ENCODE results near the gene GTPBP4.

The GTPBP4 gene

DNA sequence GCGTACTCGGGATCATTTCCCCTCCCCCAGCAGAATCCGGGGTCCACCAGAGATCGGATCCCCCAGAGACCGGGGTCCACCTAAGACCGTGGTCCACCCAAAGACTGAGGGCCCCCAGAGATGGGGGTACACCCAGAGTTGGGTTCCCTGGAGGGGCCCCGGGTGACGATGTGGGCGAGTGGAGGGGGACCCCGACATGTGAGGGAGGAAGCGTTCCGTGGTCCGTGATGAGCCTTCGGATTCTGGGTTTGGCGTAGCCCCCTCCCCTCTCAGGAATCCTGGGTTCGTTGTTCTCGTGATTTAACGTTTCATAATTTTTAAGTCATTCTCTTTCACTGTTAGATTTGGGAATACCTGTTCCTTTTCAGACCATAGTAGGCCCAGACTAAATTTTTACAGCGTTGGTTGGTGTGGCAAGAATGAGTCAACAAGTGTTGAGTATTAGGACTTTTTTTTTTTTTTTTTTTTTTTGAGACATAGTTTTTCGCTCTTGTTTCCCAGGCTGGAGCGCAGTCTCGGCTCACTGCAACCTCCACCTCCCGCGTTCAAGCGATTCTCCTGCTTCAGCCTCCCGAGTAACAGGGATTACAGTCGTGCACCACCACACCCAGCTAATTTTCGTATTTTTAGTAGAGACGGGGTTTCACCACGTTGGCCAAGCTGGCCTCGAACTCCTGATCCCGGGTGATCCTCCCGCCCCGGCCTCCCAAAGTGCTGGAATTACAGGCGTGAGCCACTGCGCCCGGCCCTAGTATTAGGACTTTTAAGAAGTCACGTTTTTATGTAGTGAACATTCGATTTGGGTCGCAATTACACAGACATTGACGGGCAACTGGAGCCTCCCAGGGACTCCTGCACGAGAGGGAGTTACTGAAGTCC lies 672 bp downstream of the GTPBP4 start:
- Histone ChIP-seq H2AFZ (ENCODE audit: low read depth, low read length) (0 out of 2 replicates have a peak overlapping the region, but pooled peaks have one; percentile 49), H3K9me3 (ENCODE audit: insufficient read depth, low read length) (no peaks in the 10 kb centered on the region), H3K27ac (ENCODE audit: low read length) (peak overlapping the region; percentile 71), H4K20me1 (ENCODE audit: insufficient read depth, low read length) (peaks cover 15% of the 10 kb centered on the region), H3K4me2 (ENCODE audit: low read length) (peak overlapping the region; percentile 88), H3K4me1 (ENCODE audit: low read length) (peaks cover 33% of the 10 kb centered on the region), H3K9ac (ENCODE audit: low read length) (peak overlapping the region; percentile 98), H3K4me3 (ENCODE audit: low read length) (peak overlapping the region; percentile 100), H3K36me3 (replicated peaks; ENCODE audit: low read depth, low read length) (peaks cover 19% of the 10 kb centered on the region), H3K27me3 (ENCODE audit: low read depth, low read length) (no peaks in the 10 kb centered on the region), H3K79me2 (ENCODE audit: low read length) (peaks cover 68% of the 10 kb centered on the region)
- TF ChIP-seq EZH2phosphoT487 (IDR thresholded peaks at IDR 0.05; ENCODE audit: low read depth), result no peak

DNA sequence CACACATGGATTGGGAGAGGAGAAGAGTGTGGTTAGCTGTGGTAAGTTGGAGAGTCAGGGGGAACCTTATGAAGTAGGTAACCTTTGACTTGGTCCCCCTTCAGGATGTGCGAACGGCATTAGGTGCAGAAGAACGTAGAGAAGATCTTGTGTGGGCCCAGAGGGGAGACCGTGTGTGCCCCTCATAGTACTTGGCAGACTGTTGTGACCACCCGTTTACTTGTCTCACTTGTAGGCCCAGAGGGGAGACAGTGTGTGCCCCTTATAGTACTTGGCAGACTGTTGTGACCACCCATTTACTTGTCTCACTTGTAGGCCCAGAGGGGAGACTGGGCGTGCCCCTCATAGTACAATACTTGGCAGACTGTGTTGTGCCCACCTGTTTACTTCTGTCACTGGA lies 2.6 kb downstream of the GTPBP4 start:
- peaks cover 83% of the 10 kb centered on the region for H3K79me2 ChIP-seq (ENCODE audit: low read length)
- peaks cover 26% of the 10 kb centered on the region for H3K36me3 ChIP-seq (replicated peaks; ENCODE audit: low read depth, low read length)
- no peak overlapping the region for H3K27ac ChIP-seq (ENCODE audit: low read length)

DNA sequence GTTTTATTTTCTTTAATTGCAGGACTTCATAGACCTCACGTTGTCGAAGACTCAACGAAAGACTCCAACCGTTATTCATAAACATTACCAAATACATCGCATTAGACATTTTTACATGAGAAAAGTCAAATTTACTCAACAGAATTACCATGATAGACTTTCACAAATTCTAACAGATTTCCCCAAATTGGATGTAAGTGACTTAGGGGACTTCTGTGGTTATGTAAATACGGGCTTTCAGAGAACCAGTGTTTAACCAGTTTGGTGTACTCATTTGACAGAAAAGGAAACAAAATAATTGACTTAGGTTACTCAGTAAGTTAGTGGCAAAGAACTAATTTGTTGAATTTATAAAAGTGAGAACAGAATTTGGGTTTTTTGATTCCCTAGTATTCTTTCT lies 4.2 kb downstream of the GTPBP4 start:
- H3K4me2 ChIP-seq (ENCODE audit: low read length), result peak overlapping the region; percentile 30
- no peak overlapping the region for H3K4me3 ChIP-seq (ENCODE audit: low read length)
- peaks cover 25% of the 10 kb centered on the region for H3K4me1 ChIP-seq (ENCODE audit: low read length)
- no peaks in the 10 kb centered on the region for H3K27me3 ChIP-seq (ENCODE audit: low read depth, low read length)
- peak overlapping the region; percentile 64 for H3K27ac ChIP-seq (ENCODE audit: low read length)
- peaks cover 38% of the 10 kb centered on the region for H3K36me3 ChIP-seq (replicated peaks; ENCODE audit: low read depth, low read length)
- no peak overlapping the region for H2AFZ ChIP-seq (ENCODE audit: low read depth, low read length)
- H4K20me1 ChIP-seq (ENCODE audit: insufficient read depth, low read length), result peaks cover 15% of the 10 kb centered on the region
- H3K79me2 ChIP-seq (ENCODE audit: low read length), result peaks cover 78% of the 10 kb centered on the region
- no peak for TF ChIP-seq EZH2phosphoT487 (IDR thresholded peaks at IDR 0.05; ENCODE audit: low read depth)
- TF ChIP-seq, protein P1, sequence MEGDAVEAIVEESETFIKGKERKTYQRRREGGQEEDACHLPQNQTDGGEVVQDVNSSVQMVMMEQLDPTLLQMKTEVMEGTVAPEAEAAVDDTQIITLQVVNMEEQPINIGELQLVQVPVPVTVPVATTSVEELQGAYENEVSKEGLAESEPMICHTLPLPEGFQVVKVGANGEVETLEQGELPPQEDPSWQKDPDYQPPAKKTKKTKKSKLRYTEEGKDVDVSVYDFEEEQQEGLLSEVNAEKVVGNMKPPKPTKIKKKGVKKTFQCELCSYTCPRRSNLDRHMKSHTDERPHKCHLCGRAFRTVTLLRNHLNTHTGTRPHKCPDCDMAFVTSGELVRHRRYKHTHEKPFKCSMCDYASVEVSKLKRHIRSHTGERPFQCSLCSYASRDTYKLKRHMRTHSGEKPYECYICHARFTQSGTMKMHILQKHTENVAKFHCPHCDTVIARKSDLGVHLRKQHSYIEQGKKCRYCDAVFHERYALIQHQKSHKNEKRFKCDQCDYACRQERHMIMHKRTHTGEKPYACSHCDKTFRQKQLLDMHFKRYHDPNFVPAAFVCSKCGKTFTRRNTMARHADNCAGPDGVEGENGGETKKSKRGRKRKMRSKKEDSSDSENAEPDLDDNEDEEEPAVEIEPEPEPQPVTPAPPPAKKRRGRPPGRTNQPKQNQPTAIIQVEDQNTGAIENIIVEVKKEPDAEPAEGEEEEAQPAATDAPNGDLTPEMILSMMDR (IDR thresholded peaks at IDR 0.05; ENCODE audit: low read depth, low read length), result no peak
- no peak overlapping the region for H3K9ac ChIP-seq (ENCODE audit: low read length)
- no peaks in the 10 kb centered on the region for H3K9me3 ChIP-seq (ENCODE audit: insufficient read depth, low read length)

More for the DNA sequence above, 2.6 kb downstream of the GTPBP4 start:
- H3K4me2 ChIP-seq (ENCODE audit: low read length), result no peak overlapping the region
- no peaks in the 10 kb centered on the region for H3K27me3 ChIP-seq (ENCODE audit: low read depth, low read length)
- no peak for TF ChIP-seq EZH2phosphoT487 (IDR thresholded peaks at IDR 0.05; ENCODE audit: low read depth)
- TF ChIP-seq, protein P1 (IDR thresholded peaks at IDR 0.05; ENCODE audit: low read depth, low read length), result no peak
- no peaks in the 10 kb centered on the region for H3K9me3 ChIP-seq (ENCODE audit: insufficient read depth, low read length)
- no peak overlapping the region for H3K9ac ChIP-seq (ENCODE audit: low read length)
- no peak overlapping the region for H2AFZ ChIP-seq (ENCODE audit: low read depth, low read length)
- no peak overlapping the region for H3K4me3 ChIP-seq (ENCODE audit: low read length)
- peaks cover 15% of the 10 kb centered on the region for H4K20me1 ChIP-seq (ENCODE audit: insufficient read depth, low read length)
- peaks cover 33% of the 10 kb centered on the region for H3K4me1 ChIP-seq (ENCODE audit: low read length)

DNA sequence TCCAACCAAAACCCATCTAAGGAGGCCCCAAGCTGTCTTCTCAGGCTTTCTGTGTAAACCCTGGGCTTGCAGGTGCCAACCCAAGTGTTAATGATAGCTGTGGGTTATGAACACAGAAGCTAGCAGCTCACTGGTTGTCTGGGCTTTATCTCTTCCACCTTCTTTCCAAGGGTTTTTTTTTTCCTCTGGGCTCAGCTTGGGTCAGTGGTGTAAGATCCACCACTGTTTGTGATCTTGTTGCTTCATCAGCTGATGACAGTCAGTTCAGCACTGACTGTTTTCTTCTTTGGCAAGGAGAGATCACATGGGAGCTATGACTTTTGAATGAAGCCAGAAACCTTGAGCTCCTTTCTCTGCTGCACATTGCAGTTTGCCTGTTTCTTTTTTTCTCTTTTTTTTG lies 4.6 kb downstream of the GTPBP4 start:
- Histone ChIP-seq H3K9ac (ENCODE audit: low read length) (no peak overlapping the region), H3K9me3 (ENCODE audit: insufficient read depth, low read length) (no peaks in the 10 kb centered on the region), H3K4me1 (ENCODE audit: low read length) (peaks cover 25% of the 10 kb centered on the region), H2AFZ (ENCODE audit: low read depth, low read length) (no peak overlapping the region), H3K4me2 (ENCODE audit: low read length) (no peak overlapping the region), H3K4me3 (ENCODE audit: low read length) (no peak overlapping the region), H4K20me1 (ENCODE audit: insufficient read depth, low read length) (peaks cover 15% of the 10 kb centered on the region), H3K36me3 (replicated peaks; ENCODE audit: low read depth, low read length) (peaks cover 41% of the 10 kb centered on the region), H3K79me2 (ENCODE audit: low read length) (peaks cover 77% of the 10 kb centered on the region), H3K27me3 (ENCODE audit: low read depth, low read length) (no peaks in the 10 kb centered on the region), H3K27ac (ENCODE audit: low read length) (peak overlapping the region; percentile 64)
- TF ChIP-seq, protein P1 (IDR thresholded peaks at IDR 0.05; ENCODE audit: low read depth, low read length), result no peak
- TF ChIP-seq EZH2phosphoT487 (IDR thresholded peaks at IDR 0.05; ENCODE audit: low read depth), result no peak

All from OCI-LY3 (cell line).